GM19238 (cell line): ENCODE data around the gene IL16.
"Not testable (repeated sequence)": the region's sequence is repeated elsewhere in the genome, so short reads cannot be mapped to it uniquely, and the experiment has no call there.

ENCODE experiments used
- DNase-seq: peaks from one replicate; pipeline ENCODE4 v3.0.0; 2011; ENCODE audit warnings: low spot score; ENCODE audit not compliant: insufficient read length

IL16 gene

DNA sequence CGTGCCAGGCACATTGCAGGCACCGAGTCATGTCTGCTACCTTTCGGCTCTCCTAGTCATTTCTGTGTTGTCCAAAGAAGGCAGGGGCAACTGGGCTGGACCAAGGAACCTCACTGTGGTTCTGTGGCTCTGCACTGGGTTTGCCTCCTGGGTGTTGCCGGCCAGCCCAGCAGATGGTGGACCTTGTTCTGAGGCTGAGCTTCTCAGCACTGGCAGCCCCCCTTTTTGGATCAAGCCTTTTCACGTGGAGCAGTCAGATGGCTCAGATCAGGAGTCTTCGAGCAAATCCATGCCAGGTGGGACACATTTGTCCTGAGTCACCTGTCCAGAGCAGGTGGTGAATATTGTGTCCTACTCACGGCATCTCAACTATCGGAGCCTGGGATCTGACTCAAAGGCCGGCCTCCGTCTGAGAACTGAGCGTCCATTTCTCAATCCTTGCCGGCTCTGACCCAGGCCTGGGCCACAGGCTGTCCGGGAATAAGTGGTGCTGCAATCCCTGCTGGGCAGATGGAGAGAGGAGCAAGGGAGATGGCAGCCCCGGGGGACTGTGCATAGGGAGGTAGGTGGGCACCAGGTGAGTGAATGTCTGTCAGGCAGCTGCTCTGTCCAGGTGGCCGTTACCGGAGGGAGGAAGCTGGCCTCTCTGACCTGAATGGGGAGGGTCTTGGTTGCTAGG lies at the start of gene IL16:
IL16 (plus strand) TSS at position 304 of the 679 bp plus-strand sequence. CDS start 28,521 bp downstream, outside the sequence.
- DNase-seq: no peak

GRCh38 chr15:81151389-81151788 lies 45.3 kb upstream of the IL16 start:
- DNase-seq: no peak

DNA sequence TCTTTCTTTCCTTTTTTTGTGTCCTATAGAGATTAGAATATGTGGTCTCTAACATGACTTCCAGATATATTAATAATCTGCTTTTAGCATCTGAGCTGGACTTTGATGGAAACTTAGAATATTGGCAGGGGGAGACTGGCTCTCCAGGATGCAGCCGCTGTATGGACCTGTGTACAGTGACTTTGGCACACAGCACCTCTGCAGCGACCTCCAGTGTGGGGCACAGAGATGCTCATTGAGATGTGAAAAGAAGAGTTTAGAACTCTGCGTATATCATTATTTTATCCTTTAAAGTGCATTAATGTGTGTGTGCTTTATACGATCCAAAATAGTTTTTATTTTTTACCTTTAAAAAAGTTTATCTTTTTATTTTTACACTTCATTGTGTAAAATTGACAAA lies 44.3 kb upstream of the IL16 start:
- no peak for DNase-seq

DNA sequence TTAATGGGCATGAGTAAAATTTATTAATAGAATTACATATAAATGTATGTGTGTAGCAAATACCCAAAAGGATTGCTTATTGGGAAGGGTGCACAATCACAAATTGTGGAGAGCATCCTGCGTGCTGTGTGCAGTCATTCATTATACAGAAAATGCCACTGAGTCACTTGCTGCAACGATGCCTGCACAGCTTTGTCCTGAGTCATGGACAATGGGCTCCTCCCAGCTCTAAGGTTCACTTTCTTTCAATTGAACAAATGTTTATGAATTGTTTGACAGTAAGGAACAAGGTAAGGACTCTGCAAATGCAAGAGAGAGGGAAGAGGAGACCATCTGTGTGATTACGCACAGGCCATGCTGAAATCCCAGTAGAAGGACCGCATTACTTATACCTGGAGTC lies 43.9 kb upstream of the IL16 start:
- DNase-seq: no peak

- no peak for DNase-seq
Observed at GRCh38 chr15:81155375-81156218, 41.1 kb upstream of the IL16 start.

GRCh38 chr15:81156324-81156723 lies 40.4 kb upstream of the IL16 start:
- DNase-seq: no peak

DNA sequence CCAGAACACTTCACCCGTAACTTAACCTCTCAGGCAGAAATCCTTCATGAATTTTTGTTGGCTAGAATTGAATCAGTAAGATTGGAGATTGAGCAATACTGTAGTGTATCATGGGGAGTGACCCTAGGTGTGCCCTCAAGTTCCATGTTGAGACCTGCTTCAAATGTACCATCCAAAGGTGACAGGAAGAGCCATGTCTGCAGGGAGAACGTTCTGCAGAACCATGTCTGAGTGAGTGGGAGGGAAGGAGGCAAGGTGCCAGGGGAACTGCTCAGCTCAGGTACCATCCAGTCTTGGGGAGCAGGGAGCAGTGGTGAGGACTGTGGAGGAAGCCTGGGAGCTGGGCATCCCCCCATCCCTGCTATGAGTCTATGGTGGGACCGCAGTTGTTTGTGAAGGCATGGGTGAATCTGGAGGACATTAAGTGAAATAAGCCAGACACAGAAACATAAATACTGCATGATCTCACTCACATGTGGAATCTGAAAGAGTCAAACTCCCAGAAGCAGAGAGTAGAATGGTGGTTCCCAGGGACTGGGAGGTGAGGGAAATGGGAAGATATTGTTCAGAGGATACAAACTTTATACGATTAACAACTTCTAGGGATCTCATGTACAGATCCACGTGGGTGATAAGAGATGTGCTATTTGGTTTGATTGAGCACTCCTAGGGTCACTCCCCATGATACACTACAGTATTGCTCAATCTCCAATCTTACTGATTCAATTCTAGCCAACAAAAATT lies 39.3 kb upstream of the IL16 start:
- no peak for DNase-seq

GRCh38 chr15:81157939-81158223 lies 38.8 kb upstream of the IL16 start:
- no peak for DNase-seq

GRCh38 chr15:81158561-81158960 lies 38.1 kb upstream of the IL16 start:
- DNase-seq: not testable (repeated sequence)

DNA sequence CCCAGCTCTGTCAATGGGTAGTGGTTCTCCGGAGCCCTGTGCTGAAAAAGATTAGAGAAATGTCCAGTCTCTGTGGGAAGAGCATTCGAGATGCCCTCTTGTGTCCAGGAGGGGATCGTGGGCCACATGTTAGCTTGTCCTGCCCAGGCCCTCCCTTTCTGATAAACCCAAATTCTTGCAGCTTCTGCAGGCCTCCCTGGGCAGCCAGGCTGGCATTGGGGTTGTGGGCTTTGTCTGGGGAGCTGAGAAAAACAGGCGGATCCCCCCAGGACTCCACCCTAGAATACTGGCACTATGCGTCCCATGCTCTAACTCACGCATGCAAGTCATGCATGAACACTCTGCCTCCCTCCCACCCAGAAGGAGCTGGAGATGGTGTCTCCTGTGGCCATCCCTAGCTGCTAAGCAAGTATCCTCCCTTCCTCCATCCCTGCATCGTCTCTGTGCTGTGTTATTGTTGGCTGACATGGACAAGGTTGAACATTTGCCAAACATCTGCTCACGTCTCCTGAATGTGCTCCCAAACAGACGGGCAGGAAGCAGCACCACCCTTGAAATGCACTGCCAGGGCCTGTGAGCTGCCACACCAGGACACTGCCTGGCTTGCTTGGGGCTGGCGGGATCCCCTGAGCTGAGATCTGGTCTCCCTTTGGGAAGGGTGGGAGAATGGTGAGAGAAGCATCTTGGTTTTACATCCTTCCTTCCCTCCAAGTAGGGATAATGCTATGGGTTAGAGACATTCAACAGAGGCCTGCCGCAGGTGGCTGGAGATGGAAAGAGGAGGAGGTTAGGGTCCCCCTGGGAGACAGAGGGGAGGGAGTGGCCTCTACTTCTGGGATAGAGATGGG lies 36.1 kb upstream of the IL16 start:
- DNase-seq: no peak

GRCh38 chr15:81161160-81161673 lies 35.5 kb upstream of the IL16 start:
- no peak for DNase-seq

DNA sequence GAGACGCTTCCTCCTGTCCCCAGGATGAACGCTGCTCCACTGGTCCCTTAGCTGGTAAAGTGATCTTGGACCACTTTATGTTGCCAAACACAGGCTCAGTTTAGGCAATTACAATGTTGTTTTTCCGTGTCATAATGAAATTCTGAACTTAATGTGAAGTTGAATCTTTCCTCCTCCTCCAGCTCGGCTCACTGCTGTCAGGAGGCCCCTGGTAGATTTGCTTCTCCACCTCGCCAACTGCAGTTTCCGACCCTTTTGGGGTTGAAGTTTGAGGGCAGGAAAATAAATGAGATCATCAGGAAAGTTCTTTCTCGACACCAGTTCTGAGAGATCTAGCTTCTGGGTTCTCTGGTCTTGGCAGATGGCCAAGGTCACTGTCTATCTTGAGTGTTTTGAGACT lies 34.8 kb upstream of the IL16 start:
- DNase-seq: no peak

- no peak for DNase-seq
Observed at GRCh38 chr15:81163961-81164800, 32.5 kb upstream of the IL16 start.

- DNase-seq: no peak
Observed at GRCh38 chr15:81165535-81165934, 31.1 kb upstream of the IL16 start.

- no peak for DNase-seq
Observed at GRCh38 chr15:81166636-81167305, 29.9 kb upstream of the IL16 start.

DNA sequence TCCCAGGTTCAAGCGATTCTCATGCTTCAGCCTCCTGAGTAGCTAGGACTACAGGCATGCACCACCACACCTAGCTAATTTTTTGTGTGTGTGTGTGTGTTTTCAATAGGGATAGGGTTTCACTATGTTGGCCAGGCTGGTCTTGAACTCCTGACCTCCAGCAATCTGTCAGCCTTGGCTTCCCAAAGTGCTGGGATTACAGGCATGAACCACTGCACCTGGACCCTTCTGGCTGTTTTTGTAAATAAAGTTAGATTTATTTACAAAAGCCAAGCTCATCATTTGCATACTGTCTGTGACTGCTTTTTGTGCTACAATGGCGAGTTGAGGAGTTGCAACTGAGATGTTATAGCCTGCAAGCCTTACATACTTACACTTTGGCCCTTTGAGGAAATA lies 28.6 kb upstream of the IL16 start:
- DNase-seq: no peak

DNA sequence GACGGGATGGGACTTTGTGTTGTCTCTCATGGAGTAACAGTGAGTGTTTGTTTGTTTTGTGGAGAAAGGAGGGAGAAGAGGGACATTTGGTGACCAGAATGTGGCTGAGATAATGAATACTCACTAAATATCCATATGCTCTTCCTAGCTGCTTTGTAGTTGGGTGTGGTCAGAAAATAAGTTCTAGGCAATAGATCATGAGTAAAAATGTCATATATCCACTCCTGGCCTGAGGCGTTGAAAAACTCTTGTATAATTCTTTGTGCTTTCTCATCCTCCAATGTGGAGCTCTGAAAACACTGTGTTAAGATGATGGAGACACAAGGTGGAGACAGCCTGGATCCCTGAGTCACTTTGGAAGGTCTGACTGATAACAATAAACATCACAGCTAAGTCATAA lies 28.0 kb upstream of the IL16 start:
- DNase-seq: no peak

- no peak for DNase-seq
Observed at GRCh38 chr15:81170511-81170910, 26.2 kb upstream of the IL16 start.

DNA sequence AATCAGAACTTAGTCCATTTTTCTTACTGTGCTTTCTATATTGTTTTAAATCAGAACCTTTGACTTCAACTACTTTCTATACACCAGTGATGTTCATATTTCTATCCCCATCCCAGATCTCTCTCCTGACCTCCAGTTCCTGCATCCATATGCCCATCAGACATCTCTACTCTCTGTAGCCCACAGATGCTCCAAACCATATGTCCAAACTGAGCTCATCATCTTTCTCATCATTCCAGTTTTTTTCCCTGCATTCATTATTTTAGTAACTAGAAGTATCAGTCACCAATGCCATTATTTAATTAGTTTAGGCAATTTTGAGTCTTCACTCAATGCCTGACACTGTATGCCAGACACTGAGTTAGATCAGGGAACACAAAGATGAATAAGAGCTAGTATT lies 25.4 kb upstream of the IL16 start:
- DNase-seq: no peak
